Adrenal gland (tissue), 12 donors: ENCODE data around the gene KIRREL2. TPM values are rescaled to one million over a fixed set of nuclear protein-coding genes. Genes with fewer than 3 reads are reported as not detected.

ENCODE experiments used
- DNase-seq, 7 donors: peaks; one replicate each; pipeline ENCODE4 v3.0.0-alpha.2; 2019 to 2020
- H3K27ac ChIP-seq, 5 donors: fragments of 200-600 bp; sonication (generic) in 4 of 5; 1 replicate in 3 of 5; 2 replicates in 2 of 5; pipeline versions ENCODE4 v1.5.1 to v1.8.0; 2016 to 2020; ENCODE audit warnings: mild to moderate bottlenecking in 1 of 5
- H3K27me3 ChIP-seq: fragments of 200-600 bp; 2 replicates; pipeline ENCODE4 v1.8.0; 2021
- H3K36me3 ChIP-seq, 2 donors: fragments of 200-600 bp; replicated peaks in 1 of 2; 1 replicate in 1 of 2; 2 replicates in 1 of 2; pipeline versions ENCODE4 v1.5.1 to v1.8.0; 2018 to 2022
- H3K4me1 ChIP-seq, 2 donors: fragments of 200-600 bp; replicated peaks in 1 of 2; 1 replicate in 1 of 2; 2 replicates in 1 of 2; pipeline versions ENCODE4 v1.5.1 to v1.8.0; 2018 to 2021
- H3K4me3 ChIP-seq, 4 donors: fragments of 200-600 bp; sonication (generic) in 3 of 4; one replicate each; pipeline ENCODE4 v1.5.1; 2016 to 2018
- H3K9me3 ChIP-seq, 3 donors: fragments of 200-600 bp; sonication (generic) in 1 of 3; replicated peaks in 1 of 3; 1 replicate in 2 of 3; 2 replicates in 1 of 3; pipeline versions ENCODE4 v1.5.1 to v1.8.0; 2016 to 2021
- POLR2A ChIP-seq, 2 donors: fragments of 450-650 bp; IDR thresholded peaks; one replicate each; pipeline ENCODE4 v1.6.1; 2017; ENCODE audit warnings: antibody characterized with exemption in 2 of 2, mild to moderate bottlenecking in 2 of 2, moderate library complexity in 1 of 2
- WGBS, 4 donors: extraction: QIAGEN DNeasy Blood & Tissue Kit in 2 of 4; methylation state at CpG; one replicate each; pipeline versions ENCODE4 v1.1.5 to v1.1.7; 2013 to 2017; 5-methylcytosine and 5-hydroxymethylcytosine counted together
- intact Hi-C, 2 donors: fragments of 100-400 bp; cut with DNase I; formaldehyde crosslinking; loops; one replicate each; pipeline versions ENCODE4 v1.14.1 to v1.15.0; 2022 to 2023
- polyA plus RNA-seq, 3 donors: library from polyadenylated mRNA; stranded (reverse); fragments of 200-250 nt in 2 of 3; fragments of 350-450 nt in 1 of 3; fragmentation: Illumina TruSeq in 1 of 3; extraction: RNeasy Lipid Tissue Mini Kit (QIAGEN cat#74804) in 1 of 3; gene quantifications; one replicate each; pipeline ENCODE4 v1.2.3, GENCODE V29; 2013 to 2014
- total RNA-seq, 9 donors: library from RNA; depleted of rRNA in 4 of 9; stranded (reverse); fragments of >200 nt in 4 of 9; fragments of 120-200 nt in 1 of 9; fragmentation: NEBNext Ultra II Directional in 1 of 9; extraction: Animal tissue kit (Norgen Biotek cat#: 25700) in 1 of 9; gene quantifications; one replicate each; pipeline versions ENCODE4 v1.1.0 to v1.2.4, GENCODE V29; 2013 to 2023
- TF ChIP-seq, protein P1 (sequence below), 6 experiments: fragments of 450-650 bp in 4 of 6; fragments of 200-600 bp in 2 of 6; sonication (generic) in 1 of 6; IDR thresholded peaks; 1 replicate in 5 of 6; 2 replicates in 1 of 6; pipeline versions ENCODE4 v1.5.1 to v1.8.0; 2016 to 2021; ENCODE audit warnings: antibody characterized with exemption in 6 of 6, mild to moderate bottlenecking in 2 of 6, moderate library complexity in 1 of 6
- donor health status: healthy with polysubstance abuse.
- donor health status: Bipolar disorder and iron deficiency.
- donor health status: DM: yes; HTN: yes; CAD: no.
- donor health status: DM: no; HTN: no; CAD: no.
- donor health status: DM: no; HTN: no; CAD: no.
- donor health status: DM: yes; HTN: yes; CAD: no.

Gene KIRREL2
- total and polyA plus RNA-seq, 12 donors, result 0.03 to 0.32 (median 0.14) TPM; not detected in 5

DNA sequence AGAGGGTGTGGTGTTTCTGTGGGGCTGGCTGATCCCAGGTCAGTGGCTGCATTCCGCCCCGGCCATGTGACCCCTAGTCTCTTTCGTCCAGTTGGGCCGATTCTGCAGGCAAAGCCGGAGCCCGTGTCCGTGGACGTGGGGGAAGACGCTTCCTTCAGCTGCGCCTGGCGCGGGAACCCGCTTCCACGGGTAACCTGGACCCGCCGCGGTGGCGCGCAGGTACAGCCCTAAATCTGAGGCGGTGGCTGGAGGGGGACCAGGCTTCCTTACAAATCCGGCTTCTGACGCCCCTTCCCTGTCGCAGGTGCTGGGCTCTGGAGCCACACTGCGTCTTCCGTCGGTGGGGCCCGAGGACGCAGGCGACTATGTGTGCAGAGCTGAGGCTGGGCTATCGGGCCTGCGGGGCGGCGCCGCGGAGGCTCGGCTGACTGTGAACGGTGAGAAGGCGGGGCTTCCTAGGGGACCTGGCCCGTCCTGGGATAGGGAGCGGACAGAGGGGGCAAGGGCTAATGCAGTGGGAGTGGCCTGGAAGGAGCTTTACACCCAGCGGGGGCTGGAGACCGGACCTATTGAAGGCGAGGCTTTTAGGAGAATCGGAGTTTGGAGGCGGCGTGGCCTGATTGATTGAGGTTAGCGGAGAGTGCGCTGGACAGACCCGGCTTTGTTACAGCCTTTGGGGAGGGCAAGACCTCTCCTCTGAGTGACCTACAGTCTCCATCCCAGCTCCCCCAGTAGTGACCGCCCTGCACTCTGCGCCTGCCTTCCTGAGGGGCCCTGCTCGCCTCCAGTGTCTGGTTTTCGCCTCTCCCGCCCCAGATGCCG, 4.3 kb downstream of the KIRREL2 start:
- H3K4me1 ChIP-seq, result peaks cover 0 to 7% of the 10 kb centered on the region in 2 donors
- intact Hi-C loops, result no loop called here
- no peak for DNase-seq
- no peak overlapping the region for H3K27ac ChIP-seq
- H3K9me3 ChIP-seq, result no peaks in the 10 kb centered on the region
- H3K4me3 ChIP-seq, result no peak overlapping the region
- no peak for TF ChIP-seq POLR2A (IDR thresholded peaks at IDR 0.05)
- TF ChIP-seq, protein P1, sequence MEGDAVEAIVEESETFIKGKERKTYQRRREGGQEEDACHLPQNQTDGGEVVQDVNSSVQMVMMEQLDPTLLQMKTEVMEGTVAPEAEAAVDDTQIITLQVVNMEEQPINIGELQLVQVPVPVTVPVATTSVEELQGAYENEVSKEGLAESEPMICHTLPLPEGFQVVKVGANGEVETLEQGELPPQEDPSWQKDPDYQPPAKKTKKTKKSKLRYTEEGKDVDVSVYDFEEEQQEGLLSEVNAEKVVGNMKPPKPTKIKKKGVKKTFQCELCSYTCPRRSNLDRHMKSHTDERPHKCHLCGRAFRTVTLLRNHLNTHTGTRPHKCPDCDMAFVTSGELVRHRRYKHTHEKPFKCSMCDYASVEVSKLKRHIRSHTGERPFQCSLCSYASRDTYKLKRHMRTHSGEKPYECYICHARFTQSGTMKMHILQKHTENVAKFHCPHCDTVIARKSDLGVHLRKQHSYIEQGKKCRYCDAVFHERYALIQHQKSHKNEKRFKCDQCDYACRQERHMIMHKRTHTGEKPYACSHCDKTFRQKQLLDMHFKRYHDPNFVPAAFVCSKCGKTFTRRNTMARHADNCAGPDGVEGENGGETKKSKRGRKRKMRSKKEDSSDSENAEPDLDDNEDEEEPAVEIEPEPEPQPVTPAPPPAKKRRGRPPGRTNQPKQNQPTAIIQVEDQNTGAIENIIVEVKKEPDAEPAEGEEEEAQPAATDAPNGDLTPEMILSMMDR (IDR thresholded peaks at IDR 0.05), result no peak
- no peaks in the 10 kb centered on the region for H3K36me3 ChIP-seq
- 10 to 28% (median 19%) methylated on average over 9 to 55 of the region's 55 CpGs for WGBS, 4 donors
- peaks cover 31% of the 10 kb centered on the region for H3K27me3 ChIP-seq

DNA sequence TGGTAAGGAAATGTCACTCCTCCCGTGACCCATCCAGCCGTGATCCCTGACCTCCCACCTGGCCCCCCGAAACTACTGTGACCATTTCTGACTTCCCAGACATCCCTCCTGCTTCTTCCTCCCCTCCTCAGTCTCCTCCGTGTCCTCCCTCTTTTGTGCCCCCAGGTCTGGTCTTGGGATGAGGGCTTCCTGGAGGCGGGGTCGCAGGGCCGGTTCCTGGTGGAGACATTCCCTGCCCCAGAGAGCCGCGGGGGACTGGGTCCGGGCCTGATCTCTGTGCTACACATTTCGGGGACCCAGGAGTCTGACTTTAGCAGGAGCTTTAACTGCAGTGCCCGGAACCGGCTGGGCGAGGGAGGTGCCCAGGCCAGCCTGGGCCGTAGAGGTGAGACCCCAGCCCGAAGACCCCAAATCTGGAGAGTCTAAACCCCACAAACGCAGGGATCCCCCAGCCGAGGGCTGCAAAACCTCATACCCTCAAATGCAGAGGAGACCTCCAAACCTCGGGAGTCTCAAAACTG, 5.0 kb downstream of the KIRREL2 start:
- H3K4me1 ChIP-seq, result peaks cover 0 to 2% of the 10 kb centered on the region in 2 donors
- DNase-seq, result no peak
- WGBS, 4 donors, result 18 to 51% (median 42%) methylated on average over 4 to 19 of the region's 19 CpGs
- no peaks in the 10 kb centered on the region for H3K36me3 ChIP-seq
- TF ChIP-seq, protein P1 (IDR thresholded peaks at IDR 0.05), result no peak
- TF ChIP-seq POLR2A (IDR thresholded peaks at IDR 0.05), result no peak
- no peaks in the 10 kb centered on the region for H3K9me3 ChIP-seq
- intact Hi-C loops, result no loop called here
- no peak overlapping the region for H3K4me3 ChIP-seq
- no peak overlapping the region for H3K27ac ChIP-seq
- H3K27me3 ChIP-seq, result peaks cover 24% of the 10 kb centered on the region

DNA sequence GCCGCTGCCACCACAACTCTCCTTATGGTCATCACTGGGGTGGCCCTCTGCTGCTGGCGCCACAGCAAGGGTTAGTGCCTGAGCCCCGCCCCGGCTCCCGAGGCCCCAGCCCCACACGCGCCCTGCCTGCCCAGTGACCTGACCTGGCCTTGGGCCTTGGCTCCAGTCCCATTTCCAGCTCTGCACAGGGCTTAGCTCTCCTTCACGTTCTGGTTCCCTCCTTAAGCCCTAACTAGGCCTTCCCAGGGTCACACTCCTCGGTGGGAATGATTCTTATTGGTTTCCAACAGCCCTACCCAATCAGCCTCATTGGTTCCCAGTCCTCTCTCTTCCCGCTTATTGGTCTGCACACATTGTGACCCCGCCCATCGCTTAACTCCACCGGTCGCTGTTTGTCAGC, 5.8 kb downstream of the KIRREL2 start:
- Histone ChIP-seq H3K9me3 (no peaks in the 10 kb centered on the region), H3K27me3 (peaks cover 18% of the 10 kb centered on the region), H3K4me1 (no peaks in the 10 kb centered on the region), H3K36me3 (no peaks in the 10 kb centered on the region), H3K27ac (no peak overlapping the region), H3K4me3 (no peak overlapping the region)
- no peak for TF ChIP-seq POLR2A (IDR thresholded peaks at IDR 0.05)
- TF ChIP-seq, protein P1 (IDR thresholded peaks at IDR 0.05), result no peak
- no peak for DNase-seq
- intact Hi-C loops, result no loop called here
- 64 to 74% (median 66%) methylated on average over 7 to 14 of the region's 14 CpGs for WGBS, 4 donors

DNA sequence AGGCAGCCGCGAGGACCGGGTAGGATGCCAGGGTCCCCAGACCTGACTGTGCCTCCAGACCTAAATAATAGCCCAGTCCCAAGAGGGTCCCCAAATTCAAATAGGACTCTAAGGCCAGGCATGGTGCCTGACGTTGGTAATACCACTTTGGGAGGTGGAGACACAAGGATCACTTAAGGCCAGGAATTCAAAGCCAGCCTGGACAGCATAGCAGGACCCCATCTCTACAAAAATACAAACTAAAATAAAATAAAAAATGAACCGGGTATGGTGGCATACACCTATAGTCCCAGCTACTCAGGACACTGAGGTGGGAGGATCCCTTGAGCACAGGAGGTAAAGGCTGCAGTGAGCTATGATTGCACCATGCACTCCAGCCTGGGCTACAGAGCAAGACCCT, 6.3 kb downstream of the KIRREL2 start:
- Histone ChIP-seq H3K4me3 (no peak overlapping the region), H3K36me3 (no peaks in the 10 kb centered on the region), H3K27me3 (peaks cover 18% of the 10 kb centered on the region), H3K27ac (no peak overlapping the region), H3K4me1 (no peaks in the 10 kb centered on the region), H3K9me3 (no peaks in the 10 kb centered on the region)
- 84 to 90% (median 85%) methylated on average over 5 of the region's 5 CpGs for WGBS, 4 donors
- DNase-seq, result no peak
- no peak for TF ChIP-seq POLR2A (IDR thresholded peaks at IDR 0.05)
- TF ChIP-seq, protein P1 (IDR thresholded peaks at IDR 0.05), result no peak
- intact Hi-C loops, result no loop called here
